Gastroesophageal sphincter (tissue), 4 donors: ENCODE measurements around the gene COIL. TPM values are rescaled to one million over a fixed set of nuclear protein-coding genes. Genes with fewer than 3 reads are reported as not detected.

Experiments
- ATAC-seq: fragments of 150-250 bp; one replicate; pipeline ENCODE4 v1.9.1; 2016; ENCODE audit warnings: mild to moderate bottlenecking, moderate library complexity
- H3K27ac ChIP-seq, 4 donors: fragments of 200-600 bp; sonication (generic) in 3 of 4; 1 replicate in 3 of 4; 2 replicates in 1 of 4; pipeline ENCODE4 v1.5.1; 2016 to 2019
- H3K27me3 ChIP-seq: fragments of 200-600 bp; sonication (generic); one replicate; pipeline ENCODE4 v1.5.1; 2019
- H3K36me3 ChIP-seq, 2 donors: fragments of 200-600 bp; sonication (generic); one replicate each; pipeline ENCODE4 v1.5.1; 2019; ENCODE audit warnings: control low read depth in 1 of 2
- H3K4me1 ChIP-seq, 3 donors: fragments of 200-600 bp; sonication (generic); 1 replicate in 2 of 3; 2 replicates in 1 of 3; pipeline ENCODE4 v1.5.1; 2016 to 2019; ENCODE audit warnings: control low read depth in 2 of 3
- H3K4me3 ChIP-seq, 2 donors: fragments of 200-600 bp; sonication (generic); one replicate each; pipeline ENCODE4 v1.5.1; 2019; ENCODE audit warnings: mild to moderate bottlenecking in 1 of 2, moderate library complexity in 1 of 2
- H3K9me3 ChIP-seq, 3 donors: fragments of 200-600 bp; sonication (generic); one replicate each; pipeline ENCODE4 v1.5.1; 2017 to 2019; ENCODE audit warnings: control low read depth in 2 of 3
- CTCF ChIP-seq, 4 experiments: fragments of 200-600 bp in 2 of 4; fragments of 450-650 bp in 2 of 4; sonication (generic) in 1 of 4; IDR thresholded peaks; one replicate each; pipeline ENCODE4 v1.5.1; 2017 to 2019; ENCODE audit warnings: antibody characterized with exemption in 4 of 4, mild to moderate bottlenecking in 2 of 4, moderate library complexity in 2 of 4
- EP300 ChIP-seq: sonication (generic); formaldehyde crosslinking; IDR thresholded peaks from one replicate; pipeline ENCODE4 v1.6.1; 2017; ENCODE audit warnings: antibody characterized with exemption, mild to moderate bottlenecking
- POLR2A ChIP-seq, 2 donors: fragments of 450-650 bp; IDR thresholded peaks; one replicate each; pipeline ENCODE4 v1.6.1; 2017; ENCODE audit warnings: antibody characterized with exemption in 2 of 2, mild to moderate bottlenecking in 2 of 2, moderate library complexity in 1 of 2
- POLR2AphosphoS5 ChIP-seq: sonication (generic); formaldehyde crosslinking; IDR thresholded peaks from one replicate; pipeline ENCODE4 v1.6.1; 2017; ENCODE audit warnings: antibody characterized with exemption
- WGBS, 2 donors: methylation state at CpG; one replicate each; pipeline ENCODE4 v1.1.5; 2018; ENCODE audit warnings: low coverage in 1 of 2; 5-methylcytosine and 5-hydroxymethylcytosine counted together
- total RNA-seq, 4 donors: library from RNA; depleted of rRNA; stranded (reverse); fragments of >200 nt; gene quantifications; one replicate each; pipeline ENCODE4 v1.1.0, GENCODE V29; 2016

COIL gene
- total RNA-seq, 4 donors from 2014 or later, result 10.0 to 16.9 (median 10.9) TPM

GRCh38 chr17:56935461-56935860, 25.4 kb downstream of the COIL start:
- Histone ChIP-seq H3K4me1 (no peaks in the 10 kb centered on the region), H3K4me3 (no peak overlapping the region), H3K27me3 (no peaks in the 10 kb centered on the region), H3K36me3 (peaks cover 0 to 78% of the 10 kb centered on the region in 2 donors), H3K27ac (no peak overlapping the region), H3K9me3 (no peaks in the 10 kb centered on the region)
- WGBS, 2 donors, result 89 to 100% methylated on average over 1 to 3 of the region's 3 CpGs
- no peak for TF ChIP-seq EP300
- no peak for TF ChIP-seq POLR2AphosphoS5
- no peak for TF ChIP-seq CTCF (IDR thresholded peaks at IDR 0.05)
- no peak for TF ChIP-seq POLR2A (IDR thresholded peaks at IDR 0.05)
- ATAC-seq, result no peak

GRCh38 chr17:56934280-56934679, 26.6 kb downstream of the COIL start:
- H3K27me3 ChIP-seq, result no peaks in the 10 kb centered on the region
- H3K36me3 ChIP-seq, result peaks cover 0 to 66% of the 10 kb centered on the region in 2 donors
- no peak overlapping the region for H3K27ac ChIP-seq
- no peak for TF ChIP-seq POLR2A (IDR thresholded peaks at IDR 0.05)
- TF ChIP-seq CTCF (IDR thresholded peaks at IDR 0.05), result no peak
- TF ChIP-seq POLR2AphosphoS5, result no peak
- no peak for TF ChIP-seq EP300
- WGBS, 2 donors, result 88 to 100% methylated on average over 1 to 4 of the region's 4 CpGs
- no peak for ATAC-seq
- H3K4me1 ChIP-seq, result no peaks in the 10 kb centered on the region
- H3K4me3 ChIP-seq, result no peak overlapping the region
- H3K9me3 ChIP-seq, result no peaks in the 10 kb centered on the region

- Histone ChIP-seq H3K27ac (no peak overlapping the region), H3K4me3 (no peak overlapping the region), H3K9me3 (no peaks in the 10 kb centered on the region), H3K27me3 (no peaks in the 10 kb centered on the region), H3K4me1 (no peaks in the 10 kb centered on the region), H3K36me3 (peaks cover 0 to 62% of the 10 kb centered on the region in 2 donors)
- 100% methylated on average over 1 of the region's 1 CpG for WGBS, 2 donors
- TF ChIP-seq EP300, result no peak
- no peak for ATAC-seq
These were observed 27.0 kb downstream of the COIL start for GRCh38 chr17:56933868-56934267.

GRCh38 chr17:56933151-56933745, 27.6 kb downstream of the COIL start:
- Histone ChIP-seq H3K9me3 (no peaks in the 10 kb centered on the region), H3K4me3 (no peak overlapping the region), H3K27ac (no peak overlapping the region), H3K4me1 (no peaks in the 10 kb centered on the region), H3K36me3 (peaks cover 0 to 56% of the 10 kb centered on the region in 2 donors), H3K27me3 (no peaks in the 10 kb centered on the region)
- no peak for TF ChIP-seq EP300
- ATAC-seq, result no peak
- 97 to 100% methylated on average over 5 to 8 of the region's 8 CpGs for WGBS, 2 donors

GRCh38 chr17:56930739-56931337, 30.0 kb downstream of the COIL start:
- 88 to 91% methylated on average over 2 of the region's 2 CpGs for WGBS, 2 donors
- H3K9me3 ChIP-seq, result no peaks in the 10 kb centered on the region
- H3K4me3 ChIP-seq, result no peak overlapping the region
- no peak for ATAC-seq
- no peaks in the 10 kb centered on the region for H3K27me3 ChIP-seq
- H3K36me3 ChIP-seq, result peaks cover 0 to 32% of the 10 kb centered on the region in 2 donors
- no peak overlapping the region for H3K27ac ChIP-seq
- H3K4me1 ChIP-seq, result no peaks in the 10 kb centered on the region
- TF ChIP-seq POLR2A (IDR thresholded peaks at IDR 0.05), result no peak

- H3K36me3 ChIP-seq, result peaks cover 0 to 18% of the 10 kb centered on the region in 2 donors
- TF ChIP-seq CTCF (IDR thresholded peaks at IDR 0.05) (no peak), POLR2AphosphoS5 (no peak), POLR2A (IDR thresholded peaks at IDR 0.05) (no peak), EP300 (no peak)
- H3K27me3 ChIP-seq, result no peaks in the 10 kb centered on the region
- no peak overlapping the region for H3K4me3 ChIP-seq
- no peaks in the 10 kb centered on the region for H3K4me1 ChIP-seq
- ATAC-seq, result no peak
- H3K9me3 ChIP-seq, result no peaks in the 10 kb centered on the region
- H3K27ac ChIP-seq, result no peak overlapping the region
These were observed 31.4 kb downstream of the COIL start for GRCh38 chr17:56929362-56929969.
